HG02588 (cell line): ENCODE measurements around the gene DAPK3.
"Not testable (repeated sequence)": the region's sequence is repeated elsewhere in the genome, so short reads cannot be mapped to it uniquely, and the experiment has no call there.

Source experiments
- ATAC-seq: cut with Tn5 transposase; IDR thresholded peaks from one replicate; pipeline ENCODE4 v1.9.1; 2021; ENCODE audit warnings: mild to moderate bottlenecking, moderate library complexity; ENCODE audit not compliant: unreplicated experiment

DAPK3 gene

GRCh38 chr19:3961007-3961406, 9.9 kb downstream of the DAPK3 start:
- ATAC-seq = no peak

- ATAC-seq = no peak
These were observed 11.2 kb downstream of the DAPK3 start for GRCh38 chr19:3959766-3960131.

GRCh38 chr19:3958836-3959765, 11.8 kb downstream of the DAPK3 start:
- no peak for ATAC-seq

GRCh38 chr19:3955688-3956087, 15.2 kb downstream of the DAPK3 start:
- no peak for ATAC-seq

DNA sequence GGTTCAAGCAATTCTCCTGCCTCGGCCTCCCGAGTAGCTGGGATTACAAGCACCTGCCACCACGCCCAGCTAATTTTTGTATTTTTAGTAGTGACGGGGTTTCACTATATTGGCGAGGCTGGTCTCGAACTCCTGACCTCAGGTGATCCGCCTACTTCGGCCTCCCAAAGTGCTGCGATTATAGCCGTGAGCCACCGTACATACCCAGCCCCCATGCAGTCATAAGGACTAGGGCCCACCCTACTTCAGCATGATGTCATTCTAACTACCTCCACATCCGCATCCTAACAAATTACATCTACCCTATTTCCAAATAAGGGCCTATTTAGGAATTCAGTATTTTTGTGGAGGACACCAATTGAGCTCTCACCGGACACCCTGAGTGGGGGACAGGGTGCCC, 15.6 kb downstream of the DAPK3 start:
- not testable (repeated sequence) for ATAC-seq

DNA sequence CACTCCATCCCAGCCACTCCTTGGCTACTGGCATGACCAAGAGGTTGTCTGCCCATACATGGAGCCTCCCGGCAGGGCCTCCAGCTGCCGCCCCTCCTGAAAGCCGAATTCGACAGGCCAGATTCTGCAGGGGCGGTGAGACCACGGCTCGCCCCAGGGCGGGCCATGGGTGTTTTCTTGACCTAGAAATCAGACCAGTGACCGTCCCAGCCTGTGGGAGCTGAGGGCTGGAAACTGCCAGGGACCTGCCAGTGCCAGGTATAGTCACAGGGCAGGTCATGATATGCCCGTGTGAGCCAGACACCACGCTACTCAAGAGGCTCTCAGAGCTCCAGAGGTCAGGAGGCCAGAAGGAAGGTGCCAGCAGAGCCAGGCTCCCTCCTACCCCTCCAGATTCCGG, 16.8 kb downstream of the DAPK3 start:
- no peak for ATAC-seq

- ATAC-seq = not testable (repeated sequence)
These were observed 18.1 kb downstream of the DAPK3 start for GRCh38 chr19:3952755-3953276.

DNA sequence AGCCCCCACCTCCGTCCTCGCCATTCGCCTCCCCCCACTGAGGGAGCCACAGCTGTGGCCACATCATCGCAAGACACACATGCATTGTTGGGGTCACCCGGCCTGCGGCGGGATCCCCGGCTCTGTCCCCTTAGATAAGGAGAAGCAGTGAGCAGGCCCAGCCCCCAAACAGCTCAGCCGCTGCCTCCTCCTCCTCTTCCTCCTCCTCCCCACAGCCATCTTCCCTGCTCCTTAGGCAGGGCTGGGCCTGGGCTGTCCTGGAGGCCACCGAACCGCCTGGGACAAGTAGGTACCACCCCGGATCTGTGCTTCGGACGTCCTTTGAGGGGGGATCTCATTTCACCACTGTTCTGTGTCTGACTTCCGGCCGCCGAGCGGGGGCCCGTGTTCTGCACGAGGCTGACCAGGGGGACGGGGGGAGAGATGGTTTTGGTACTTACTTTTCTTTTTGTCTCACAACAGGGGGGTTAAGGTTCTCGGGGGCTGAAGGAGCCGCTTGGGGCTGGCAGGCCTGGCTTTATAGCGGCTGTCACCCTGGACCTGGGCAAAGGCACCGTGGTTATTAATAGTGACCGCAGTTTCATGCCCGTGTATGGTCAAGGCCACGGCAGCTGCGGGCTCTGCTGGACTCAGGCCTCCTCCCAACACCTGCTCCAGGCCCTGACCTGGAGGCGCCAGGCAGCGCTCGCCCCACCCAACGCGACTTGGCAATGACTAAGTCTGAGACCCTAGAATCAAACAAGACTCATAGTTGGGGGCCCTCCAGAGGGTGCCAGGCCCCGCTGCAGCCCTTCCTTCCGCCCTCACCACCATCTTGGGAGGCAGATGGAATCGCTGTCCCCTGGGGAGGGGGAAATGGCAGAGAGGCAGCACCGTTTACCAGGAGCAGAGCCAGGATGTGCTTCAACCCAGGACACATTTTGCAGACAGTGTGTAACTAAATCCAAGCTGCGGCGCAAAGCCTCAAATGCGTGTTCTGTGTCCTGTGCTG, 19.7 kb downstream of the DAPK3 start:
- no peak for ATAC-seq

DNA sequence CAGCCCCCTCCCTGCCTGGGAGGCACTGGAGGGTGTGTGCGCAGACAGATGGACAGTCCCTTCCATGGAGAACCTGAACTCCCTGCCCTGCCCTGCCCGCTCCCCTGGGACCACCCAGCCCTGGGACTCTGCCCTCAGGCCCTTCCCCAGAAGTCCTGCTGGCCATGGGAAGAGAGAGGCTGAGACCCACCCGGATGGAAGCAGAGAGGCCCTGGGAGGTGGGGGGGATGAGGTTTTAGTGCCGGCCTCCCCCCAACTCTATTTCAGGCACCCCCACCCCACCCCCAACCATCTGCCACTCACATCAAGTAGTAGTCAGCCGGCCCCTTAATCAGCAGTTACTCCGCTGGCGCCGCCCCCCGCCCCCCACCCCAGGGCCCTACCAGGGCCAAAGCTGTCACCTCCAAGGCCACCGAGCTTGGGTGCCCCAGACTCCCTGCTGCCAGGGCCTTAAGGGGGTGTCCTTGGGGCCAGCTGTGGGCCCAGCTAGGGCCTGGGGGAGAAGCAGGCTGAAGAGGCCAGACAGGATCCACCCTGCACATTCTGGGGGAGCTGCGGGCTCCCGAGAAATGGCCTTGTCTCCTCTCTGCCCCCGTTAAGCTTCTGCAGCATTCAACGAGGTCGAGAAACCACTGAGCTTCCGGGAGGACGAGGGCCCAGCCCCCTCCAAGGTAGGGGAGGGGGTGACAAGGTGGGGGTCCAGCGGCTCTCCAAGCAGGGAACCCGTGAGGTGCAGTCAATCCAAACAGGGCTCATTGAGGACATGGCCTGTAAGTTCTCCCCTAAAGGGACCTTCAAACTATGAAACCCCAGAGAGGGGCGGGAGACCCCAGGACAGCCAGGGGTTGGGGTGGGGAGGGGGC, 20.7 kb downstream of the DAPK3 start:
- ATAC-seq = no peak

GRCh38 chr19:3949294-3949693, 21.6 kb downstream of the DAPK3 start:
- no peak for ATAC-seq

GRCh38 chr19:3947316-3947933, 23.5 kb downstream of the DAPK3 start:
- ATAC-seq = not testable (repeated sequence)

DNA sequence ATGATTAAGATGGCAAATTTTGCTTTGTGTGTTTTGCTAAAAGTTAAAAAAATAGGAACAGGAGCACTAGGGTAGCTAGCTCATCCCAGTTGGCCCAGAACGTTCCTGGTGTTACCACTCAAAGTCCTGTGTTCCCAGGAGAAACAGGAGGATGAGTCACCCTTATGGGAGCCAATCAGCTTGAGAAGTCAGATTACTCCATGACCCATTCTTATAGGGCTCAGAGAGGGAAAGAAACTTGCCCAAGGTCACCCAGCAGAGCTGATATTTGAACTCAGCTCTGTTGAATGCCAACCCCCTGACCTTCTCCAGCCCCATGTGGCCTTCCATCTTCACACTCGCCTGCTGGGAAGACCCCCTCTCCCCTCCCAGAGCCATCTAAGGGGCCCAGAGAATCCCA, 25.1 kb downstream of the DAPK3 start:
- ATAC-seq = no peak

GRCh38 chr19:3944018-3944721, 26.7 kb downstream of the DAPK3 start:
- ATAC-seq = no peak

- no peak for ATAC-seq
These were observed 28.0 kb downstream of the DAPK3 start for GRCh38 chr19:3942790-3943409.

DNA sequence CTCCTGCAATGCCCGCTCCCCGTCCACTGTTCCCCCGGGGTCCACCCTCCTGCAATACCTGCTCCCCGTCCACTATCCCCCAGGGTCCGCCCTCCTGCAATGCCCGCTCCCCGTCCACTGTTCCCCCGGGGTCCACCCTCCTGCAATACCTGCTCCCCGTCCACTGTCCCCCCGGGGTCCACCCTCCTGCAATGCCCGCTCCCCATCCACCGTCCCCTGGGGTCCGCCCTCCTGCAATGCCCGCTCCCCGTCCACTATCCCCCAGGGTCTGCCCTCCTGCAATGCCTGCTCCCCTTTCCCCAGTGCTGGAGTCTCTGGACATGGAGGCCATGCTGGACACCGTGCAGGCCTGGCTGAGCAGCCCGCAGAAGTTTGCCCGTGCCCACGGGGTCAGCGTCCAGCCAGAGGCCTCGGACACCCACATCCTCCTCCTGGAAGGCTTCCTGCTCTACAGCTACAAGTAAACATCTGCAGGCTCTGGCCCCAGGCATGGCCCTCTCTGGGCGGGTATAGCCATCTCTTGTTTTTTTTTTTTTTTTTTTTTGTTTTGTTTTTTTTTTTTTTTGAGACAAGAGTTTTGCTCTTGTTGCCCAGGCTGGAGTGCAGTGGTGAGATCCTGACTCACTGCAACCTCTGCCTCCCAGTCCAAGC, 32.5 kb downstream of the DAPK3 start:
- ATAC-seq = not testable (repeated sequence)

DNA sequence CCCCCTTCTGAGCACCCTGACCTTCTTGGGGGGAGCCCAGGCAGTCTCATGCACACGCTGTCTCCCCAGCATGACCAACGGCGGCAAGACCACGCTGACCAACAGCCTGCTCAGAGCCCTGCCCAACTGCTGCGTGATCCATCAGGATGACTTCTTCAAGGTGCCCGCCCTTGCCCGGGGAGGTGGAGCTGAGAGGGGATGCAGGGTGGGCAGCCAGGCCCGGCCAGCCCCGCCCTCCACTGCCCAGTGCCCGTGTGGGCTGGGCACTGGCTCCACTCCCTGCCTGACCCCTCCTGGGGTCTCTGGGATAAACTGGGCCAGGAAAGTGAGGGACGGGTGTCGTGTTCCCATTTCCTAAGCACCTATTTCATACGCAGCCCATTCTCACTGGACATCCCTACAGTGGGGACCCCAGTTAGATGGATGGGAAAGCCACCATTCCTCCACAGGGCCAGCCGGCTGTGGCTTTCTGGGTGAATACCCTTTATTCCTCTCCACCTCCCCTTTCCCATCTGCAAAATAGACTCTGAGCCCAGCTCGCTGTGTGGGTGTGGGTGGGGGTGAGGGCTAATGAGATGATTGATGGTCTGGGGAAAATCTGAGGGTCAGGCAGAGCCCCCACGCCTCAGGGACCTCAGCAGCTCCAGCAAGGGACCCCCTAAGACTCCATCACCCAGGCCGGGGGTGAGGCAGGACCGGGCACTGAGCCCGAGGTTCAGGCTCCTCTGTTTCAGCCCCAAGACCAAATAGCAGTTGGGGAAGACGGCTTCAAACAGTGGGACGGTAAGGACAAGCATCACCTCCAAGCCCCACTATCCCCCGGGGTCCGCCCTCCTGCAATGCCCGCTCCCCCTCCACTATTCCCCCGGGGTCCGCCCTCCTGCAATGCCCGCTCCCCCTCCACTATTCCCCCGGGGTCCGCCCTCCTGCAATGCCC, 34.1 kb downstream of the DAPK3 start:
- ATAC-seq = no peak
